MM.1S (cell line): ENCODE data around the gene ANKRD30A.
"Not testable (repeated sequence)": the region's sequence is repeated elsewhere in the genome, so short reads cannot be mapped to it uniquely, and the experiment has no call there.

ENCODE experiments used
- DNase-seq: peaks from one replicate; pipeline ENCODE4 v3.0.0-alpha.2; 2015
- H2AFZ ChIP-seq: fragments of 300-600 bp; sonication (generic); 2 replicates; pipeline ENCODE4 v1.6.0; 2016; ENCODE audit warnings: antibody characterized with exemption, low read length
- H3F3A ChIP-seq: fragments of 300-600 bp; sonication (generic); 2 replicates; pipeline ENCODE4 v1.6.1; 2016; ENCODE audit warnings: mild to moderate bottlenecking, antibody characterized with exemption, low read length, moderate library complexity, mixed read lengths; ENCODE audit not compliant: insufficient read depth
- H3K27ac ChIP-seq: fragments of 300-600 bp; sonication (generic); 2 replicates; pipeline ENCODE4 v1.5.1; 2016; ENCODE audit warnings: mild to moderate bottlenecking, low read length
- H3K27me3 ChIP-seq: fragments of 300-600 bp; sonication (generic); replicated peaks from 2 replicates; pipeline ENCODE4 v1.6.0; 2016; ENCODE audit warnings: low read length; ENCODE audit not compliant: insufficient read depth
- H3K36me3 ChIP-seq: fragments of 300-600 bp; sonication (generic); replicated peaks from 2 replicates; pipeline ENCODE4 v1.6.1; 2016; ENCODE audit warnings: mild to moderate bottlenecking, low read length, mixed read lengths; ENCODE audit not compliant: insufficient read depth
- H3K4me1 ChIP-seq: fragments of 300-600 bp; sonication (generic); 2 replicates; pipeline ENCODE4 v1.6.1; 2016; ENCODE audit warnings: low read length, mixed read lengths
- H3K4me2 ChIP-seq: fragments of 300-600 bp; sonication (generic); 2 replicates; pipeline ENCODE4 v1.6.0; 2016; ENCODE audit warnings: low read depth, low read length
- H3K4me3 ChIP-seq: fragments of 300-600 bp; sonication (generic); 2 replicates; pipeline ENCODE4 v1.5.1; 2016; ENCODE audit warnings: low read length, mixed read lengths
- H3K79me2 ChIP-seq: fragments of 300-600 bp; sonication (generic); 2 replicates; pipeline ENCODE4 v1.6.1; 2016; ENCODE audit warnings: mixed run types, low read length, mixed read lengths
- H3K9ac ChIP-seq: fragments of 300-600 bp; sonication (generic); 2 replicates; pipeline ENCODE4 v1.6.1; 2016; ENCODE audit warnings: low read length, mixed read lengths
- H3K9me2 ChIP-seq: fragments of 300-600 bp; sonication (generic); replicated peaks from 2 replicates; pipeline ENCODE4 v1.6.1; 2016; ENCODE audit warnings: mild to moderate bottlenecking, low read length, mixed read lengths; ENCODE audit not compliant: insufficient read depth
- H3K9me3 ChIP-seq: fragments of 300-600 bp; sonication (generic); replicated peaks from 2 replicates; pipeline ENCODE4 v1.6.1; 2016; ENCODE audit warnings: mild to moderate bottlenecking, low read length, mixed read lengths; ENCODE audit not compliant: insufficient read depth
- H4K20me1 ChIP-seq: fragments of 300-600 bp; sonication (generic); 2 replicates; pipeline ENCODE4 v1.6.1; 2016; ENCODE audit warnings: mild to moderate bottlenecking, low read length, moderate library complexity, mixed read lengths; ENCODE audit not compliant: insufficient read depth
- EZH2 ChIP-seq: fragments of 300-600 bp; sonication (generic); optimal IDR thresholded peaks from 2 replicates; pipeline ENCODE3; 2017; ENCODE audit warnings: low read depth, mild to moderate bottlenecking, antibody characterized with exemption, low read length, mixed read lengths
- EZH2phosphoT487 ChIP-seq: fragments of 300-600 bp; sonication (generic); IDR thresholded peaks from 2 replicates; pipeline ENCODE4 v1.6.1; 2018; ENCODE audit warnings: antibody characterized with exemption, low read length
- TF ChIP-seq, protein P1 (sequence below): fragments of 300-600 bp; sonication (generic); IDR thresholded peaks from 2 replicates; pipeline ENCODE4 v1.5.1; 2016; ENCODE audit warnings: antibody characterized with exemption, low read length, mixed read lengths

The ANKRD30A gene

DNA sequence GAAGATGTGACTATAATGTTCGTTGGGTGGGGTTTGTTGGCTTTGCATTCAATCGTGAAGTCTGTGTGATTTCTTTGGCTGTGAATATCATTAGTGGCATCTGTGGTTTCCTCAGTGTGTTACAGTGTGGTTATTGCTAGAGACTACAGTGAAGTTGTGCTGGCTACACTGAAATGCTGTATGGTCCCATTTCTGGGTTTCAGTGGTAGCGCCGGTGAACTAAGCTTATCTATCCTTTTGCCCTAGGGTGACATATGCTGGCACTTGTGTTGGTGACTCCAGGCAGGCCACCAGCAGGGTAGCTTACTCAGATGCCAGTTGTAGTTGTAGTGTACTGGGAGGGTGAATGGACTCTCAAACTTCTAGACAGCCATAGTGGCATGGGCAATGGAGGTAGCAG, 259.5 kb downstream of the ANKRD30A start:
- Histone ChIP-seq H3K4me3 (no peak overlapping the region), H3K27me3 (no peaks in the 10 kb centered on the region), H4K20me1 (no peaks in the 10 kb centered on the region), H3K27ac (no peak overlapping the region), H3K36me3 (no peaks in the 10 kb centered on the region), H3K4me1 (no peaks in the 10 kb centered on the region), H3K9me2 (no peaks in the 10 kb centered on the region), H3F3A (no peaks in the 10 kb centered on the region), H3K9ac (no peak overlapping the region), H2AFZ (no peak overlapping the region), H3K79me2 (no peaks in the 10 kb centered on the region), H3K4me2 (no peak overlapping the region), H3K9me3 (no peaks in the 10 kb centered on the region)
- TF ChIP-seq EZH2 (no peak), EZH2phosphoT487 (no peak)
- TF ChIP-seq, protein P1, sequence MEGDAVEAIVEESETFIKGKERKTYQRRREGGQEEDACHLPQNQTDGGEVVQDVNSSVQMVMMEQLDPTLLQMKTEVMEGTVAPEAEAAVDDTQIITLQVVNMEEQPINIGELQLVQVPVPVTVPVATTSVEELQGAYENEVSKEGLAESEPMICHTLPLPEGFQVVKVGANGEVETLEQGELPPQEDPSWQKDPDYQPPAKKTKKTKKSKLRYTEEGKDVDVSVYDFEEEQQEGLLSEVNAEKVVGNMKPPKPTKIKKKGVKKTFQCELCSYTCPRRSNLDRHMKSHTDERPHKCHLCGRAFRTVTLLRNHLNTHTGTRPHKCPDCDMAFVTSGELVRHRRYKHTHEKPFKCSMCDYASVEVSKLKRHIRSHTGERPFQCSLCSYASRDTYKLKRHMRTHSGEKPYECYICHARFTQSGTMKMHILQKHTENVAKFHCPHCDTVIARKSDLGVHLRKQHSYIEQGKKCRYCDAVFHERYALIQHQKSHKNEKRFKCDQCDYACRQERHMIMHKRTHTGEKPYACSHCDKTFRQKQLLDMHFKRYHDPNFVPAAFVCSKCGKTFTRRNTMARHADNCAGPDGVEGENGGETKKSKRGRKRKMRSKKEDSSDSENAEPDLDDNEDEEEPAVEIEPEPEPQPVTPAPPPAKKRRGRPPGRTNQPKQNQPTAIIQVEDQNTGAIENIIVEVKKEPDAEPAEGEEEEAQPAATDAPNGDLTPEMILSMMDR = no peak
- no peak for DNase-seq

DNA sequence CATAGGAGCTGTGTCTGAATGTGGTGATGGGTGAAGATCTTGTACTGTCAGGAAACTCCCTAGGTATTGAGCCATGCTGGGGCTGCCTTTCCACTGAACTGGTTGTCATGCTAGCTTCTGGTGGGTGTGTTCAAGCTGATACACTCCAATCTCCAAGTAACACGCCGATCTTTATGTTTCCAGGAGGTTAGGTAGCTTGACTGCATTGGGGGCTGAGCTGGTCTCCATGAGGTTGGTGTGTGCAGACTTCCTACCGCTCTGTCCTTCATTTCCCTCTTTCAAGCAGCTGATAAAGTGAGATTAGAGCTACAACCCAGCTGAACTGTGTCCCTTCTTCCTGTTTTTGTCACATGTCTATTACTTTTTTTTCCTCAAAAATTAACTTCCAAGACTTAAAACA, 265.5 kb downstream of the ANKRD30A start:
- H3K4me1 ChIP-seq = no peaks in the 10 kb centered on the region
- H3K36me3 ChIP-seq = no peaks in the 10 kb centered on the region
- no peak for DNase-seq
- H3K79me2 ChIP-seq = no peaks in the 10 kb centered on the region
- H3K9ac ChIP-seq = no peak overlapping the region
- H3K9me3 ChIP-seq = no peaks in the 10 kb centered on the region
- TF ChIP-seq EZH2 (no peak), EZH2phosphoT487 (no peak)
- TF ChIP-seq, protein P1 = no peak
- no peak overlapping the region for H3K27ac ChIP-seq
- H2AFZ ChIP-seq = no peak overlapping the region
- H3K9me2 ChIP-seq = no peaks in the 10 kb centered on the region
- H3F3A ChIP-seq = no peaks in the 10 kb centered on the region
- H3K4me2 ChIP-seq = no peak overlapping the region
- no peaks in the 10 kb centered on the region for H4K20me1 ChIP-seq
- no peak overlapping the region for H3K4me3 ChIP-seq
- no peaks in the 10 kb centered on the region for H3K27me3 ChIP-seq

- H3K27me3 ChIP-seq, H3K9me3 ChIP-seq, H3K36me3 ChIP-seq, H2AFZ ChIP-seq, H4K20me1 ChIP-seq, H3K79me2 ChIP-seq, H3K9ac ChIP-seq, H3K9me2 ChIP-seq, H3K27ac ChIP-seq, H3K4me1 ChIP-seq, H3F3A ChIP-seq, H3K4me3 ChIP-seq, DNase-seq, H3K4me2 ChIP-seq: not testable (repeated sequence)
These were observed 275.4 kb downstream of the ANKRD30A start for GRCh38 chr10:37400774-37401173.

GRCh38 chr10:37401225-37401624, 275.8 kb downstream of the ANKRD30A start:
- H3K27ac ChIP-seq = no peak overlapping the region
- no peak overlapping the region for H2AFZ ChIP-seq
- no peaks in the 10 kb centered on the region for H3K9me2 ChIP-seq
- H3K79me2 ChIP-seq = no peaks in the 10 kb centered on the region
- TF ChIP-seq EZH2phosphoT487 (no peak), EZH2 (no peak)
- TF ChIP-seq, protein P1 = no peak
- DNase-seq = no peak
- no peak overlapping the region for H3K9ac ChIP-seq
- H3K9me3 ChIP-seq = no peaks in the 10 kb centered on the region
- H3K4me2 ChIP-seq = no peak overlapping the region
- no peaks in the 10 kb centered on the region for H4K20me1 ChIP-seq
- no peaks in the 10 kb centered on the region for H3K36me3 ChIP-seq
- no peaks in the 10 kb centered on the region for H3K27me3 ChIP-seq
- H3K4me1 ChIP-seq = no peaks in the 10 kb centered on the region
- no peak overlapping the region for H3K4me3 ChIP-seq
- H3F3A ChIP-seq = no peaks in the 10 kb centered on the region
